GM21529 (cell line): ENCODE results near the gene DPP10.
"Not testable (repeated sequence)": the region's sequence is repeated elsewhere in the genome, so short reads cannot be mapped to it uniquely, and the experiment has no call there.

Experiments used
- ATAC-seq: cut with Tn5 transposase; IDR thresholded peaks from one replicate; pipeline ENCODE4 v1.9.1; 2021; ENCODE audit not compliant: unreplicated experiment

Gene DPP10

GRCh38 chr2:114937366-114937930, 495.0 kb downstream of the DPP10 start:
- no peak for ATAC-seq

GRCh38 chr2:114940785-114941458, 498.5 kb downstream of the DPP10 start:
- no peak for ATAC-seq

- ATAC-seq = no peak
Measured at GRCh38 chr2:114949228-114949804, 506.9 kb downstream of the DPP10 start.

GRCh38 chr2:114960389-114960788, 517.9 kb downstream of the DPP10 start:
- ATAC-seq = no peak

GRCh38 chr2:114962532-114962931, 520.1 kb downstream of the DPP10 start:
- no peak for ATAC-seq

- no peak for ATAC-seq
Measured at GRCh38 chr2:114968748-114969400, 526.4 kb downstream of the DPP10 start.

GRCh38 chr2:115004321-115004720, 561.9 kb downstream of the DPP10 start:
- ATAC-seq = not testable (repeated sequence)

- no peak for ATAC-seq
Measured at GRCh38 chr2:115011721-115012120, 569.3 kb downstream of the DPP10 start.

- ATAC-seq = not testable (repeated sequence)
Measured at GRCh38 chr2:115022013-115022412, 579.6 kb downstream of the DPP10 start.

GRCh38 chr2:115034801-115035200, 592.4 kb downstream of the DPP10 start:
- no peak for ATAC-seq

- no peak for ATAC-seq
Measured at GRCh38 chr2:115036818-115037217, 594.4 kb downstream of the DPP10 start.

- no peak for ATAC-seq
Measured at GRCh38 chr2:115057473-115057872, 615.0 kb downstream of the DPP10 start.

GRCh38 chr2:115070002-115070401, 627.6 kb downstream of the DPP10 start:
- no peak for ATAC-seq

- ATAC-seq = no peak
Measured at GRCh38 chr2:115071534-115071933, 629.1 kb downstream of the DPP10 start.

GRCh38 chr2:115075800-115076199, 633.4 kb downstream of the DPP10 start:
- ATAC-seq = no peak

GRCh38 chr2:115077626-115078025, 635.2 kb downstream of the DPP10 start:
- ATAC-seq = no peak

- ATAC-seq = no peak
Measured at GRCh38 chr2:115083225-115083624, 640.8 kb downstream of the DPP10 start.

- no peak for ATAC-seq
Measured at GRCh38 chr2:115083711-115084110, 641.3 kb downstream of the DPP10 start.

GRCh38 chr2:115084446-115084845, 642.0 kb downstream of the DPP10 start:
- ATAC-seq = no peak

- ATAC-seq = not testable (repeated sequence)
Measured at GRCh38 chr2:115086051-115086620, 643.7 kb downstream of the DPP10 start.

- no peak for ATAC-seq
Measured at GRCh38 chr2:115094441-115094840, 652.0 kb downstream of the DPP10 start.

GRCh38 chr2:115105966-115106365, 663.5 kb downstream of the DPP10 start:
- ATAC-seq = no peak
